Activated CD8-positive, alpha-beta memory T cell treated with anti-CD3 and anti-CD28 coated beads for 48 hours (primary cell): ENCODE measurements around the gene SMIM41.

Experiments used
- DNase-seq, 3 experiments: peaks; one replicate each; pipeline ENCODE4 v3.0.0-alpha.2; 2020; ENCODE audit warnings: low read depth in 2 of 3, low spot score in 2 of 3

Gene SMIM41

GRCh38 chr12:52145228-52146088 lies 66.0 kb downstream of the SMIM41 start:
- no peak for DNase-seq

GRCh38 chr12:52146089-52146821 lies 66.8 kb downstream of the SMIM41 start:
- no peak for DNase-seq

- DNase-seq: no peak
These were observed 67.4 kb downstream of the SMIM41 start for GRCh38 chr12:52146822-52147366.

- no peak for DNase-seq
These were observed 68.0 kb downstream of the SMIM41 start for GRCh38 chr12:52147367-52147963.

GRCh38 chr12:52147964-52148463 lies 68.5 kb downstream of the SMIM41 start:
- DNase-seq: no peak

- DNase-seq: no peak
These were observed 69.1 kb downstream of the SMIM41 start for GRCh38 chr12:52148464-52149181.

- DNase-seq: no peak
These were observed 69.7 kb downstream of the SMIM41 start for GRCh38 chr12:52149182-52149641.

- DNase-seq: no peak
These were observed 70.2 kb downstream of the SMIM41 start for GRCh38 chr12:52149651-52150241.

GRCh38 chr12:52151153-52151836 lies 71.8 kb downstream of the SMIM41 start:
- no peak for DNase-seq

- DNase-seq: peak in 2 of 3 experiments; percentile 20 to 42
These were observed 72.6 kb downstream of the SMIM41 start for GRCh38 chr12:52151837-52152783.

- DNase-seq: no peak
These were observed 73.4 kb downstream of the SMIM41 start for GRCh38 chr12:52152905-52153317.

GRCh38 chr12:52155048-52155868 lies 75.8 kb downstream of the SMIM41 start:
- DNase-seq: no peak

GRCh38 chr12:52156311-52156710 lies 76.8 kb downstream of the SMIM41 start:
- no peak for DNase-seq

GRCh38 chr12:52156757-52157565 lies 77.5 kb downstream of the SMIM41 start:
- peak; percentile 31 to 62 (median 61) for DNase-seq

GRCh38 chr12:52157566-52158150 lies 78.2 kb downstream of the SMIM41 start:
- DNase-seq: no peak
